ENCODE measurements around the gene GDE1.
A peak's percentile ranks its signal among the peaks of the same experiment; 100 is the strongest.
"Not testable (repeated sequence)": the region's sequence is repeated elsewhere in the genome, so short reads cannot be mapped to it uniquely, and the experiment has no call there.

GDE1 gene, protein sequence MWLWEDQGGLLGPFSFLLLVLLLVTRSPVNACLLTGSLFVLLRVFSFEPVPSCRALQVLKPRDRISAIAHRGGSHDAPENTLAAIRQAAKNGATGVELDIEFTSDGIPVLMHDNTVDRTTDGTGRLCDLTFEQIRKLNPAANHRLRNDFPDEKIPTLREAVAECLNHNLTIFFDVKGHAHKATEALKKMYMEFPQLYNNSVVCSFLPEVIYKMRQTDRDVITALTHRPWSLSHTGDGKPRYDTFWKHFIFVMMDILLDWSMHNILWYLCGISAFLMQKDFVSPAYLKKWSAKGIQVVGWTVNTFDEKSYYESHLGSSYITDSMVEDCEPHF

DNA sequence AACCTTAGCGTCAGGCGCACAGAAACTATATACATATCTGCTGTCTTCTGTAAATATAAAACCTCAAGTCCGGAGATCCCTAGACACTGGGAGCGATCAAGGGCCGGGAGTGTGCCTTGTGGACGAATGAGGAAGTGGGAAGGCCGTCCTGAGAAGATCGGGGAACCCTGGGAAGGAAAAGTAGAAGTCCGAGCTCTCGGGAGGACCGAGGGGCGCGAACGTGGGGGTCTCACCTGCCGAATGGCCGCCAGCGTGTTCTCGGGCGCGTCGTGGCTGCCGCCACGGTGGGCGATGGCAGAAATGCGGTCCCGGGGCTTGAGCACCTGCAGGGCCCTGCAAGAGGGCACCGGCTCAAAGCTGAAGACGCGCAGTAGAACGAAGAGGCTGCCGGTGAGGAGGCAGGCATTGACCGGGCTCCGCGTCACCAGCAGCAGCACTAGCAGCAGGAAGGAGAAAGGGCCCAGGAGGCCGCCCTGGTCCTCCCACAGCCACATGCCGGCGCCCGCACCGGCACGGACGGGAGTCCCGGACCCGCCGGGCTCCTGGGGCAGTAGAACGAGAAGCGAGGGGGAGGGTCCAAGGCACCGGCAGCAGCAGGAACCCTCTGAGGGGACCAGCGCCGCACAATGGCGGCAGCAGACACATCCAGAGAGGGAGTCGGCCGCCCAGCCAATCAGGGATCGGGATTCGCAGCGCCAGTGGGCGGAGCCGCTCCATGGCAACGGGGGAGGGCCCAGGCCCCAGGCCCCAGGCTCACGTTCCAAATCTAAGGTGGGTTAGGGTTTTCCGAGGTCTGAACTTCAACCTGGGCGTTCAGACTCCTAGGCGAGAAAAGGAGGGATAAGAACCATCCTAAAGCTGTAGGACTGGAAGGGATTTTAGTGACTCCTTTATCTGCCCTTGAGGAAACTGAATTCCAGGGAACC lies at the start of gene GDE1:
TSS of gene GDE1 (minus strand) at position 628 of the 926 bp plus-strand sequence. CDS start at position 494, 134 bp downstream.
- peak; percentile 94 to 95 for DNase-seq

GRCh38 chr16:19567560-19567959 lies 45.7 kb upstream of the GDE1 start:
- no peak for DNase-seq

GRCh38 chr16:19566362-19566761 lies 44.5 kb upstream of the GDE1 start:
- DNase-seq = no peak

GRCh38 chr16:19563377-19563776 lies 41.5 kb upstream of the GDE1 start:
- DNase-seq = no peak

DNA sequence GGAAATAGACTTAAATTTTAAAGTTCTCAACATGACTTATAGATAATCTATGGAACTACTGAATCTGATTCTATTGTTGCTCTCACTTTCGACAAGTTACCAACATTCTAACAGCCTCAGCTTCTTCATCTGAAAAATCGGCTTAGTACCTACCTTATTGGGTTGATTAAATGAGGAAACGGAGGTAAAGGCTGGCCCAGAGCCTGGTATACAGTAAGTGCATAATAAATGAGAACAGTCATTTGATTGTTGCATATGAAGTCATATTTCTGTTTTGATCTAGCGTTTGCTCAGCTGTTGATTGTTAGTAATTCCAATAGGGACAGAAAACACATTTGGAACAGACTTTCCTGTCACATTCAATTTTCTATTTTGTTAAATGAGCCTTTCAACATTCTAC lies 38.2 kb upstream of the GDE1 start:
- DNase-seq = no peak

- peak; percentile 19 to 29 for DNase-seq
Measured at GRCh38 chr16:19559242-19559910, 37.5 kb upstream of the GDE1 start.

DNA sequence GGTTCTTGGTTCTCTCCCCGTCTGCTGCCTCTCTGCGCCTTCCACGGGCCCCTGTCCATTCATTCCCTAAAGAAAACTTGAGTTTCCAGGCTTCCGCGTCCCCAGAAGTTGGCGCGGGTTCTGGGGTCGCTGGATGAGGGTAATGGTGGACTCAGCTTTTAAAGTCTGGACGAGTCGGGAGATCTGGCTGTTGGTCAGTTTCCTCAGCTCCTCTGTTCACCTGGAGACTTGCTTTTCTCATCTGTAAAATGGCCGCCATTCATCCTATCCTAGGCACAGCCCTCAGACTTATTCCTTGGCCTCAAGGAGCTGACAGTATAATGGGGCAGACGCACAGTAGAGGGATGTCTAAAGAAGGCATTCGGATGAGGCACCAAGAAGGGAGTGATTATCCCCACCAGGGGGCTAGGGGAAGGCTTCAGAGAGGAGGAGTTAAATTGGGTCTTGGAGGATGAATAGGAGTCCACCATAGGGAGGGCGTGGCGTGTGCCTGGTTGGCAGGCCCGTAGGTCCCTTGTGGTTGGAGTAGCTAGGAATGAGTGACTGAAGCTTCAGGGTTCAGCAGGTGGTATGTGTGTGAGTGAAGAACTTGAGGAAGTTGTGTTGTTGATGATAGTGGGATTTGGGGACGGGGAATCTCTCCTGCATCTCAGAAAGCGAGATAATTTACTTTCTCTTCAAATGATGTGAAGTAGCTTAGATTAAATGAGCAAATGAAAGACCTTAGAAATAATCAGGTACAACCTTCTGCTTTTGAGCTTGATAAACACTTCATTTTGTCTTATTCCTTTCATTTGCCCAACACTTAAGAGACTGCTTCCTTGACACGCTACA lies 34.3 kb upstream of the GDE1 start:
- DNase-seq = peak; percentile 6 to 10

GRCh38 chr16:19555186-19555937 lies 33.5 kb upstream of the GDE1 start, which contains the start of gene VPS35L:
VPS35L (plus strand) TSS chr16:19555703; CDS start chr16:19555730, 27 bp downstream.
- DNase-seq = peak; percentile 95 to 97

- DNase-seq = no peak
Measured at GRCh38 chr16:19549673-19550072, 27.8 kb upstream of the GDE1 start.

- DNase-seq = no peak
Measured at GRCh38 chr16:19548144-19548543, 26.2 kb upstream of the GDE1 start.

GRCh38 chr16:19543278-19543996 lies 21.5 kb upstream of the GDE1 start:
- DNase-seq = not testable (repeated sequence)

DNA sequence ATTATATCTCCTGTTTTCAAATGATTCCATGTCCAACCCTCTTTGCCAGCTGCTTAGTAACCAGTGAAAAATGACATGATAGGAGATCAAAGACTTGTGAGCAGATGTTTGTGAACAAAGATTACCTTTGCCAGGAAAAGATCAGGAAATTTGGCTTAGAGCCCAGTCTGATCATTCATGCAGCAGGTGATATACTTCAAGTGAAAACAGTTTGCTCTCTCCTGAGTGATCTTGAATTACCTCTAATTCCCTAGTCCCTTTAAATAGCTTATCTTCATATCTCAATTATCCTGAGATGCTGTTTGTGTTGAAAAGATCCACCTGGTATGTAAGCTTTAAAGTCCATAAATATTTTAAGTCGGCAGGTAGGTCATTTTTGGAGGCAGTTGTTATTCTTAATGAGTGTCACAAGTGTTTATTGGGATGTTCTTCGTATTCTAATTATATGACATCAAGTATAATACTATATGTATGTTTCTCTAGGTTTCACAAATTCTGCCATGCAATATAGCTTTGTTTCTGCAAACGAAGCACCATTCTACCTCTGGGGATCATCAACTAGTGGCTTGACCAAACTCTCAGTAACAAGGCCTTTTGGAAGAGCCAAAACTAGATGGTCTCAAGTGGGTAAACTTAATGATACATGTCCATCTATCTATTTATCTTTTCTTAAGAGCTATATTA lies 20.4 kb upstream of the GDE1 start:
- DNase-seq = no peak

DNA sequence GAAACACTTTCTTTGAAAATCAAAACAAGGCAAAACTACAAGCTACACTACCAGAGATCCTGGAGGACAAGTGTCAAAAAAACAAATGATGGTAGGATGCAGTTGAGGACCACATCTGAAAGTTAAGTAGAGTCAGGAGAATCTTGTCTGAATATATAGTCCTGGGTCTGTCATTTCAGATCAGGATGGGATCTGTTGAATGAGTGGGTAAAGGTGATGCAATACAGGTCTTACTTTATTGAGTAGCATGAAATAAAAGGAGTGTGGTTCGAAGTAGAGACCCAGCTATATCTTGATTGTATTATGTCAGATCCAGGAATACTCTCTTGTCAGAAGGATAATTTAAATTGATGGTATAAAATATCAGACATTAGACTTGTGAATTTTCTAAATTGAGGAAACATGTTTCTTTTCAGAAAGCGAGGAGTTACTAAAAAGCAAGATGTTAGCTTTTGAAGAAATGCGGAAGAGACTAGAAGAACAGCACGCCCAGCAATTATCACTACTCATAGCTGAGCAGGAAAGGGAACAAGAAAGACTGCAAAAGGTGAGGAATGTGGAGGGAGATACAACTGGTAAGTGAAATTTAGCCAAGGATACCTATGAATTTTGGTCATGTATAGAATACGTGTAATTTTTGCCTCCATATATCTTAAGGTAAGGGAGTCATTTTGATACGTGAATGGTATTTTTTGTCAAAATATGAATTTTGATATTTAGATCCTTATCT lies 18.5 kb upstream of the GDE1 start:
- no peak for DNase-seq

- no peak for DNase-seq
Measured at GRCh38 chr16:19532601-19533000, 10.7 kb upstream of the GDE1 start.

DNA sequence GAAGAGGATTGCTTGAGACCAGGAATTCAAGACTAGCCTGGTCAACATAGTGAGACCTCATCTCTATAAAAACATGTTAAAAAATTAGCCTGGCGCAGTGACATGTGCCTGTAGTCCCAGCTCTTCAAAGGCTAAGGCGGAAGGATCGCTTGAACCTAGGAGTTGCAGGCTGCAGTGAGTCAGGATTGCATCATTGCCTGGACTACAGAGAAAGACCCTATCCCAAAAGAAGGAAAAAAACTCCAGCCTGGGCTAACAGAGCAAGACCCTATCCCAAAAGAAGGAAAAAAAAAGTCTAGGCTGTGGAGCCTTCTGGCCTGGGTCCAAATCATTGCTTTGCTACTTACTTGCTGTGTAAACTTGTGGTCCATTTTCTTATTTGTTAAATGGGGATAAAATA lies 6.8 kb upstream of the GDE1 start:
- DNase-seq = no peak

GRCh38 chr16:19527161-19527560 lies 5.3 kb upstream of the GDE1 start:
- no peak for DNase-seq

DNA sequence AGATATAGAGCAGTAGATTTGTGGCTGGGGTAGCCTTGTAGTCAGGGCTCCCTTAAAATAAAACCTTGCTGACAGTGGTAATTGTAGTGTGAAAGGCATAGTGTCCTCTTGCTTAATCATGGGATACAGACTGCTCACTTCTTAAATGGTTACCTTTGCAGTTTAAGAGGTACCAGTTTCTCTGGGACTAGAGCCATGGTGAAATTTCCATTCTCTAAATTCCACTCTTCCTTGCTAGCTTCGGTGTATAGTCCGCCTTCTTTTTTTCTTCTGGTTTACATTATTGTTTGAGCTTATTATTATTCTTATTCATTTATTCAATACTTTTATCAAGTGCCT lies 3.5 kb upstream of the GDE1 start:
- DNase-seq = no peak

DNA sequence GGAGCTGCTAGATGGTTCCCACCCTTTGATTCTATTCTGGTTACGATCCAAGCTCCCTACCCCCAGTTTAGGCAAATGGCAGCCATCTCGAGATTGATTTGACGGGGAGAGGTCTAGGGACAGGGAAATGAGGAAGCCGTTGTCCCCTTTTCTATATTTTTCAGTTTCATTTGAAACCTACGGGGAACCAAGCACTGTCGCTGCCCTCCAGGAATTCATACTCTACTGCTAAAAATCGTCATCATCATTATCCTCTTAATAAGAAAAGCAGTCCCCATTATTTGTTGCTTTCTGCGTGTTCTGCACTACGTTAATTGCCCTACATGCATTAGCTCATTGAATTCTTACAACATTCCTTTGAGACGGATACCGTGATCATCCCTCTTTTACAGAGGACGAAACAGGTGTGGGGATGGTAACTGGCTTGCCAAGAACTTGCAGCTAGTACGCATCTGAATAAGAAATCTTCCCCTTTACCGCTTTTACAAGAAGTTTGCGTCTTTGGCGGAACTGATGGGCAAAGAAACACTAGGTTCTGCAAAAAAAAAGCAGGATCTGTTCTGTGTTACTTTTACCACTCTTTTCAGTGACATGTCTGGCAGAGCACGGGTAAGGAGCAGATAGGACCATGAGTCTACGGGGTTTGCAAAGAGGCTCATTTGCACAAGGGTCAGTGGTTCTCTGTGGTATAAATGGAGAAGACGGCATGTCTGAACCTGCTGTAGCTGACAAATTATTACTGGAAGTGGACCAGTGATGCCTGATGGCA lies 2.9 kb upstream of the GDE1 start:
- no peak for DNase-seq

GRCh38 chr16:19524356-19524615 lies 2.4 kb upstream of the GDE1 start:
- DNase-seq = no peak
